Neural progenitor cell (in vitro differentiated cells): ENCODE results near the gene C15orf39. TPM values are rescaled to one million over a fixed set of nuclear protein-coding genes. Genes with fewer than 3 reads are reported as not detected.

Source experiments
- DNase-seq: peaks from one replicate; pipeline ENCODE4 v3.0.0-alpha.2; 2016; ENCODE audit warnings: low spot score
- H2AFZ ChIP-seq: fragments of 200-600 bp; sonication (generic); replicated peaks from 2 replicates; pipeline ENCODE4 v1.6.1; 2016; ENCODE audit warnings: antibody characterized with exemption
- H3F3A ChIP-seq: fragments of 200-600 bp; sonication (generic); 2 replicates; pipeline ENCODE4 v1.6.1; 2016; ENCODE audit warnings: antibody characterized with exemption, low read depth
- H3K27ac ChIP-seq: fragments of 200-600 bp; sonication (generic); 2 replicates; pipeline ENCODE4 v1.5.1; 2016; ENCODE audit warnings: mild to moderate bottlenecking
- H3K27me3 ChIP-seq: fragments of 200-600 bp; sonication (generic); 2 replicates; pipeline ENCODE4 v1.6.1; 2016; ENCODE audit warnings: mild to moderate bottlenecking, moderate library complexity
- H3K36me3 ChIP-seq: fragments of 200-600 bp; sonication (generic); 2 replicates; pipeline ENCODE4 v1.5.1; 2016
- H3K4me1 ChIP-seq: fragments of 200-600 bp; sonication (generic); 2 replicates; pipeline ENCODE4 v1.6.1; 2016; ENCODE audit warnings: mixed run types
- H3K4me2 ChIP-seq: fragments of 200-600 bp; sonication (generic); 2 replicates; pipeline ENCODE4 v1.6.1; 2016
- H3K4me3 ChIP-seq: fragments of 200-600 bp; sonication (generic); 2 replicates; pipeline ENCODE4 v1.5.1; 2016
- H3K79me2 ChIP-seq: fragments of 200-600 bp; sonication (generic); 2 replicates; pipeline ENCODE4 v1.6.1; 2016; ENCODE audit warnings: low read depth
- H3K9ac ChIP-seq: fragments of 200-600 bp; sonication (generic); 2 replicates; pipeline ENCODE4 v1.6.1; 2016
- H3K9me3 ChIP-seq: fragments of 200-600 bp; sonication (generic); 2 replicates; pipeline ENCODE4 v1.5.1; 2016; ENCODE audit warnings: low read depth
- H4K20me1 ChIP-seq: fragments of 200-600 bp; sonication (generic); 2 replicates; pipeline ENCODE4 v1.6.1; 2016; ENCODE audit warnings: low read depth
- H3K27ac Mint-ChIP-seq: 3 replicates; pipeline ENCODE4 v1.8.0; 2021; ENCODE audit warnings: mixed read lengths
- H3K27me3 Mint-ChIP-seq: 2 replicates; pipeline ENCODE4 v1.8.0; 2022; ENCODE audit warnings: low read depth, mild to moderate bottlenecking, inconsistent platforms, moderate library complexity, mixed read lengths; ENCODE audit not compliant: insufficient read depth
- H3K36me3 Mint-ChIP-seq: 3 replicates; pipeline ENCODE4 v1.8.0; 2021; ENCODE audit warnings: mixed read lengths
- H3K4me1 Mint-ChIP-seq: 3 replicates; pipeline ENCODE4 v1.8.0; 2021; ENCODE audit warnings: mixed read lengths
- H3K4me3 Mint-ChIP-seq: 3 replicates; pipeline ENCODE4 v1.8.0; 2021; ENCODE audit warnings: mild to moderate bottlenecking, moderate library complexity, mixed read lengths
- H3K9me3 Mint-ChIP-seq: 3 replicates; pipeline ENCODE4 v1.8.0; 2020; ENCODE audit warnings: mixed read lengths
- EZH2 ChIP-seq: fragments of 200-600 bp; sonication (generic); IDR thresholded peaks from 2 replicates; pipeline ENCODE4 v1.6.1; 2017; ENCODE audit warnings: antibody characterized with exemption, mild to moderate bottlenecking, moderate library complexity
- EZH2phosphoT487 ChIP-seq: fragments of 200-600 bp; sonication (generic); IDR thresholded peaks from 2 replicates; pipeline ENCODE4 v1.6.1; 2017; ENCODE audit warnings: antibody characterized with exemption
- total RNA-seq: library from RNA; depleted of rRNA; stranded (reverse); fragments of >200 nt; gene quantifications from 2 replicates; pipeline ENCODE4 v1.2.3, GENCODE V29; 2015; ENCODE audit warnings: low replicate concordance
- TF ChIP-seq, protein P1 (sequence below): fragments of 200-600 bp; sonication (generic); IDR thresholded peaks from 2 replicates; pipeline ENCODE4 v1.5.1; 2017; ENCODE audit warnings: antibody characterized with exemption, mild to moderate bottlenecking

C15orf39 gene
- total RNA-seq, 1 donor from 2014 or later: 1.2 TPM

DNA sequence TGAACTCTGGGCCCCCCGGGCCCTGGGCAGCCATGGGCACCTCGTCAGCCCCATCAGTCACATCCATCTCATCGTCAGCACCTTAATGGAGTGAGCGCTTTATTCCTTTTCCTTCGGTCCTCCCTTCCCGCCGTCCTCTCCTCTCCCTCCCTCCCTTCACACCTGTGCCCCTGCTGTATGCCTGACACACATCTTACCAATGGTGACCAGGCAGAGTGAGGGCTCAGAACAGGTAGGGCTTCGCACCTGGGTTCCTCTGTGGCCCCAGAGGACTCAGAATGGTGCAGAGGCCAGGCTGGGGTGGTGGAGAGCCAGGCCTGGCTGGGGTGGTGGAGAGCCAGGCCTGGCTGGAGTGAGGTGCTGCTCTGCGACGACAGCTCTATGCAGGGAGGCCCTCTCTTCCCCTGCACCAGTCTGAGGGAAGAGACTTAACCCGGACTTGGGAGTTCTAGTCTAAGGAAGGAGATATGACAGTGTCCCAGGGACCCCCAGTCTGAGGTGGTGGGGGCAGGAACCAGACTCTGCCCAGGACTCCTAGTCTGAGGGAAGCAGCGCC lies 11.6 kb downstream of the C15orf39 start:
- peaks cover 29% of the 10 kb centered on the region for H4K20me1 ChIP-seq

DNA sequence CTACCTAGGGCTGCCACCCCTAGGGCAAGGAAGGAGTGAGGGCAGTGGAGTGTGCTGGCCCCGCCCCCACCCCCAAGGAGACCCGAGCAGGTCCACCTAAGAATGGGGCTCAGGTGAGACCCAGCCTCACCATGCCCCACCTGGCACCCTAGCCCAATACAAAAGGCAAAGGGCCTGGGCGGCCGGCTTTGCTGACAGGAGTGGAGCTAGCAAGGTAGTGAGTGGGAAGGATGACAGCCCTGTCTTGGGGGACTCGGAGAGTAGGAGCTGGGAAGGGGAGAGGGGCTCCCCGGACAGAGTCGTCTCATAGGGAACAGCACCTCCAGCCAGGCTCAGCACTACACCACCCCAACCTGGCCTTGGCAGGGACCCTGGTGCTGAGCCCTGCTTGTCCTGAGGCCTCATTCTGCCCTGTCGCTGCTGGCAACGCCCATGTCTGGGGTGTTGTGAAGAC lies 12.1 kb downstream of the C15orf39 start:
- Mint-ChIP-seq H3K4me3 (no peak overlapping the region), H3K27me3 (peaks cover 4% of the 10 kb centered on the region), H3K27ac (no peak overlapping the region), H3K9me3 (no peaks in the 10 kb centered on the region), H3K36me3 (peaks cover 2% of the 10 kb centered on the region), H3K4me1 (peaks cover 3% of the 10 kb centered on the region)
- Histone ChIP-seq H2AFZ (no peak overlapping the region), H3K27me3 (no peaks in the 10 kb centered on the region), H3K27ac (no peak overlapping the region), H3K4me1 (no peaks in the 10 kb centered on the region), H3K36me3 (no peaks in the 10 kb centered on the region), H3K9ac (no peak overlapping the region), H3F3A (no peaks in the 10 kb centered on the region), H4K20me1 (peaks cover 27% of the 10 kb centered on the region), H3K4me2 (no peak overlapping the region), H3K79me2 (no peaks in the 10 kb centered on the region), H3K9me3 (no peaks in the 10 kb centered on the region), H3K4me3 (no peak overlapping the region)
- no peak for TF ChIP-seq EZH2phosphoT487
- TF ChIP-seq, protein P1, sequence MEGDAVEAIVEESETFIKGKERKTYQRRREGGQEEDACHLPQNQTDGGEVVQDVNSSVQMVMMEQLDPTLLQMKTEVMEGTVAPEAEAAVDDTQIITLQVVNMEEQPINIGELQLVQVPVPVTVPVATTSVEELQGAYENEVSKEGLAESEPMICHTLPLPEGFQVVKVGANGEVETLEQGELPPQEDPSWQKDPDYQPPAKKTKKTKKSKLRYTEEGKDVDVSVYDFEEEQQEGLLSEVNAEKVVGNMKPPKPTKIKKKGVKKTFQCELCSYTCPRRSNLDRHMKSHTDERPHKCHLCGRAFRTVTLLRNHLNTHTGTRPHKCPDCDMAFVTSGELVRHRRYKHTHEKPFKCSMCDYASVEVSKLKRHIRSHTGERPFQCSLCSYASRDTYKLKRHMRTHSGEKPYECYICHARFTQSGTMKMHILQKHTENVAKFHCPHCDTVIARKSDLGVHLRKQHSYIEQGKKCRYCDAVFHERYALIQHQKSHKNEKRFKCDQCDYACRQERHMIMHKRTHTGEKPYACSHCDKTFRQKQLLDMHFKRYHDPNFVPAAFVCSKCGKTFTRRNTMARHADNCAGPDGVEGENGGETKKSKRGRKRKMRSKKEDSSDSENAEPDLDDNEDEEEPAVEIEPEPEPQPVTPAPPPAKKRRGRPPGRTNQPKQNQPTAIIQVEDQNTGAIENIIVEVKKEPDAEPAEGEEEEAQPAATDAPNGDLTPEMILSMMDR: no peak
- no peak for TF ChIP-seq EZH2
- no peak for DNase-seq

More for the DNA sequence above, 11.6 kb downstream of the C15orf39 start:
- Histone ChIP-seq H3K79me2 (no peaks in the 10 kb centered on the region), H2AFZ (no peak overlapping the region), H3K9me3 (no peaks in the 10 kb centered on the region), H3F3A (no peaks in the 10 kb centered on the region), H3K9ac (no peak overlapping the region), H3K27ac (no peak overlapping the region), H3K4me3 (no peak overlapping the region), H3K27me3 (no peaks in the 10 kb centered on the region), H3K4me1 (no peaks in the 10 kb centered on the region), H3K36me3 (no peaks in the 10 kb centered on the region), H3K4me2 (no peak overlapping the region)
- Mint-ChIP-seq H3K4me3 (no peak overlapping the region), H3K9me3 (no peaks in the 10 kb centered on the region), H3K27me3 (peaks cover 4% of the 10 kb centered on the region), H3K27ac (no peak overlapping the region), H3K36me3 (peaks cover 2% of the 10 kb centered on the region), H3K4me1 (peaks cover 3% of the 10 kb centered on the region)
- DNase-seq: no peak
- TF ChIP-seq, protein P1: no peak
- TF ChIP-seq EZH2: no peak
- no peak for TF ChIP-seq EZH2phosphoT487

DNA sequence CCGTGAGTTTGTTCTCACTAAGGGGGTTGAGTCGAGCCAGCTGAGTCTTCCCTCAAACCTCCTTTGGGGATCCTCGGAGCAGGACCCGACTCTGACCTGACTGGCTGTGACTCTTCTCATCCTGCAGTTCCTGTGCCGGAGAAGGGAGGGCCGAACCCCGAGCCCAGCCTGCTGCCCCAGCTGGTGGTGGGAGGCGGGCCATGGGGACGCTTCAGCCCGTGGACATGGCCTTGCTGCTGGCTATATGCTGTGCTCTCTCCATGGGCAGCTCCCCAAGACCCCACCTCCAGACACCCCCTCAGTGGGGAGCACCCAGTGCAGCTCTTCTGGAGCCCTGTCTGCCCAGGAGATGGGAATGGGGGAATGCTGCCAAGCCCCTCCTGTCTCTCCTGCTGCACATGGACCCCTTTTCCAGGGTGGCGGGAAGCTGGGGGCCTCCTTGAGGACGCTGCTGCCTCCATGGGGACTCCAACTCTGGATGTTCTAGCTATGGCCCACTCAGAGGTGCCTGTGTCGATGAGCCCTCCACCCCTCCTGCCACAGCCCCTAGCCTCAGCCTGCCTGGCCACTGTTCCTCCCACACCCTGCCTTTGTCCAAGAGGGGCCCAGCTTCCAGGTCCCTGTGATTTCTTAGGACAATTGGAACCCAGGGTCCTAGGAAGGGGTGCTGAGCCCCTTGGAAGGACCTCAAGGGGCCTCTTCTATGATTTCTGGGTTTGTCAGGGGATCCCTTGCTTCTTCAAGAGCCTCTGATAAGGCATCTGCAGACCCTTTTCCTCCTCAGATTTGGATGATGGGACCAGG lies 12.8 kb downstream of the C15orf39 start:
- H3K9me3 ChIP-seq: no peaks in the 10 kb centered on the region
- H3K4me3 Mint-ChIP-seq: no peak overlapping the region
- H3K27me3 ChIP-seq: no peaks in the 10 kb centered on the region
- H3K79me2 ChIP-seq: no peaks in the 10 kb centered on the region
- no peaks in the 10 kb centered on the region for H3K9me3 Mint-ChIP-seq
- no peak overlapping the region for H3K4me3 ChIP-seq
- no peak overlapping the region for H3K4me2 ChIP-seq
- no peaks in the 10 kb centered on the region for H3K4me1 ChIP-seq
- no peaks in the 10 kb centered on the region for H3K36me3 ChIP-seq
- peaks cover 2% of the 10 kb centered on the region for H3K36me3 Mint-ChIP-seq
- peaks cover 20% of the 10 kb centered on the region for H4K20me1 ChIP-seq
- H3K9ac ChIP-seq: no peak overlapping the region
- H3F3A ChIP-seq: no peaks in the 10 kb centered on the region
- no peak overlapping the region for H2AFZ ChIP-seq
- no peak for TF ChIP-seq EZH2
- TF ChIP-seq, protein P1: no peak
- peaks cover 3% of the 10 kb centered on the region for H3K4me1 Mint-ChIP-seq
- no peak for DNase-seq
- no peak overlapping the region for H3K27ac Mint-ChIP-seq
- no peak overlapping the region for H3K27ac ChIP-seq
- H3K27me3 Mint-ChIP-seq: peaks cover 4% of the 10 kb centered on the region
